Stimulated activated CD8-positive, alpha-beta memory T cell treated with anti-CD3 and anti-CD28 coated beads, Interleukin-15, amount 100 ng/mL, for 1 hour (primary cell): ENCODE results near the gene ZHX3.
A peak's percentile ranks its signal among the peaks of the same experiment; 100 is the strongest.

Source experiments
- DNase-seq: peaks from one replicate; pipeline ENCODE4 v3.0.0-alpha.2; 2020; ENCODE audit warnings: low read depth

Gene ZHX3, protein sequence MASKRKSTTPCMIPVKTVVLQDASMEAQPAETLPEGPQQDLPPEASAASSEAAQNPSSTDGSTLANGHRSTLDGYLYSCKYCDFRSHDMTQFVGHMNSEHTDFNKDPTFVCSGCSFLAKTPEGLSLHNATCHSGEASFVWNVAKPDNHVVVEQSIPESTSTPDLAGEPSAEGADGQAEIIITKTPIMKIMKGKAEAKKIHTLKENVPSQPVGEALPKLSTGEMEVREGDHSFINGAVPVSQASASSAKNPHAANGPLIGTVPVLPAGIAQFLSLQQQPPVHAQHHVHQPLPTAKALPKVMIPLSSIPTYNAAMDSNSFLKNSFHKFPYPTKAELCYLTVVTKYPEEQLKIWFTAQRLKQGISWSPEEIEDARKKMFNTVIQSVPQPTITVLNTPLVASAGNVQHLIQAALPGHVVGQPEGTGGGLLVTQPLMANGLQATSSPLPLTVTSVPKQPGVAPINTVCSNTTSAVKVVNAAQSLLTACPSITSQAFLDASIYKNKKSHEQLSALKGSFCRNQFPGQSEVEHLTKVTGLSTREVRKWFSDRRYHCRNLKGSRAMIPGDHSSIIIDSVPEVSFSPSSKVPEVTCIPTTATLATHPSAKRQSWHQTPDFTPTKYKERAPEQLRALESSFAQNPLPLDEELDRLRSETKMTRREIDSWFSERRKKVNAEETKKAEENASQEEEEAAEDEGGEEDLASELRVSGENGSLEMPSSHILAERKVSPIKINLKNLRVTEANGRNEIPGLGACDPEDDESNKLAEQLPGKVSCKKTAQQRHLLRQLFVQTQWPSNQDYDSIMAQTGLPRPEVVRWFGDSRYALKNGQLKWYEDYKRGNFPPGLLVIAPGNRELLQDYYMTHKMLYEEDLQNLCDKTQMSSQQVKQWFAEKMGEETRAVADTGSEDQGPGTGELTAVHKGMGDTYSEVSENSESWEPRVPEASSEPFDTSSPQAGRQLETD

DNA sequence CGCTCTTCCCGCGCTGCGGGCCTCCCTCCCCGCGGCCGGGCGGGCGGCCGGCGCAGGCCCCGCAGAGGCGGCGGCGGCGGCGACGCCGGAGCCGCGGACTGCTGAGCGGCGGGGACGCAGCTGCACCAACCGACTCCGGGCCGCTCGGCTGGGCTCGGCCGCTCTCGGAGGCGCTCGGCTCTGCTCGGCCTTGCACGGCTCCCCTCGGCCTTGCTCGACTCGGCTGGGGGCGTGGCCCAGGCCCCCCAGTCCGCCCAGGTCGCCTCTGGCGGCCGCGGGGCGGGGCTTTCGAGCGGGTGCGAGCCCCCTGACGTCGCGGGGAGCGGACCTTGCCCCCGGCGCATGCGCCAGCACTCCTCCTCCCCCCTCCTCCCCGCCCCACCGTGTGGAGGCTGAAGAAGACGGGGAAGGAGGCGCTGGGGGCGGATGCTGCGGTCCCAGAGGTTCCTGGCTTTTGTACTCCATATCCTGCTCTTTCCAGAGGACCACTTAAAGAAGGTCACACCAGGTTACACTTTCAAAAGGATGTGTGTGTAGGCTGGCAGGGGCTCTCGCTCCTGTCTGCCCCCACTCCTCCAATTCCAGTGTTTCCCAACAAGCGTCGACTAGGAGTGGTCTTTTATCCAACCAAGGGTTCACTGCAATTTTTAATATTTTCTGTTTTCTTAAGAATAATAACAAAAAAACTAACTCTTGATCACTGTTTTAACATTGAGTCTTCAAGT, at the start of gene ZHX3:
ZHX3 (minus strand) TSS at position 186 of the 725 bp plus-strand sequence. CDS start 112,815 bp downstream, outside the sequence.
- peak; percentile 88 for DNase-seq

DNA sequence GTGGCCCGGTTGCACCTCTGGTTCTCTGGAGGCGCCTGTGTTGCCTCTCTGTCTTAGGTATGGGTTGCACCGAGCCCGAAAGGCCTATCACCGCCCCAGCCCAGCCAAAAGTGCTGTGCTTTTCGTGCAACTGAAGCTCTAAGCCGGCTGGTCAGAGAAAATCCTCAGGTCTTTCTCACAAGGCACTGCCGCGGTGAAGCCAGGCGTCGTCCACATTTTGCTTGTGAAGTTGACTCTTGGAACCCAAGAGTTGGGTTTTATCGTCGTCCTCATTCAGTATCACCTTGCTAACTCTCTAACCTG, 49.8 kb upstream of the ZHX3 start:
- DNase-seq, result no peak

DNA sequence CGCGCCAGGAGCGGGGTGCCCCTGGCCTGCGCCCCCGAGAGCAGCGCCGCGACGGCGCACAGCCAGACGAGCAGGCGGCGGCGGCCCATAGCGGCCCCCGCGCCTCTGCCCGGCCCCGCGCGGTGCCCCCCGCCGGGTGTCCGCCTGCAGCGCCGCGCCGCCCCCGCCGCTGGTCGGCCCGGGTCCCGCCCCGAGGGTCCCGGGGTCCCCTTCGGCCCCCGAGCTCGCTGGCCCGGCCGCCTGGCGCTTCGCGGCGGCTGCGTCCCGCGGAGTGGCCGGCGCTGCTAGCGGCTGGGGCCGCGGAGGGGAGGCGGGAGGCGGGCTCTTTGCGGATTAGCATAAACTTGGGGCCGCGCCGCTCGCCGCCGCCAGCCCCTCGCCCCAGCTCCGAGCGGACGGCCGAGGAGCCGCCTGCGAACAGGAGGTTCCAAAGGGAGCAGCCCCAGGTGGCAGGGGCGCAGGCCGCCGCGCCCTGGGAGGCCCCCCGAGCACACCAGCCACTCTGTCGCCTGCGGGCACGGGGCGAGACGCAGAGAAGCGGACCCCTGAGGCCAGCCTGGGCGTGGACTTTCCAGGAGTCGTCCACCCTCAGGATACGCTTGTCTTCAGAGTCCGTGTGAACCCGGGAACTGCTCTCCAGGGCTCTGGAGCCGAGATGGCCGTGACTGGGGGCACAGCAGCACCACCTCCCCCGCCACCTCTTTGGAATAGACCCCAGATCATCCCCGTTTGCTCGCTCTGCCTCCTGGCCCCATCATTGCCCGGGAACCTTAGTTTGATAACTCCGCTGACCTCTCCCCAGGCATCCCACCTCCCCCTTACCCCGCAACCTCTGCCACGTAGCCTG, 49.2 kb upstream of the ZHX3 start, which contains the start of gene EMILIN3:
EMILIN3 (minus strand) TSS at position 273 of the 847 bp plus-strand sequence; CDS start at position 89, 184 bp downstream.
- no peak for DNase-seq

DNA sequence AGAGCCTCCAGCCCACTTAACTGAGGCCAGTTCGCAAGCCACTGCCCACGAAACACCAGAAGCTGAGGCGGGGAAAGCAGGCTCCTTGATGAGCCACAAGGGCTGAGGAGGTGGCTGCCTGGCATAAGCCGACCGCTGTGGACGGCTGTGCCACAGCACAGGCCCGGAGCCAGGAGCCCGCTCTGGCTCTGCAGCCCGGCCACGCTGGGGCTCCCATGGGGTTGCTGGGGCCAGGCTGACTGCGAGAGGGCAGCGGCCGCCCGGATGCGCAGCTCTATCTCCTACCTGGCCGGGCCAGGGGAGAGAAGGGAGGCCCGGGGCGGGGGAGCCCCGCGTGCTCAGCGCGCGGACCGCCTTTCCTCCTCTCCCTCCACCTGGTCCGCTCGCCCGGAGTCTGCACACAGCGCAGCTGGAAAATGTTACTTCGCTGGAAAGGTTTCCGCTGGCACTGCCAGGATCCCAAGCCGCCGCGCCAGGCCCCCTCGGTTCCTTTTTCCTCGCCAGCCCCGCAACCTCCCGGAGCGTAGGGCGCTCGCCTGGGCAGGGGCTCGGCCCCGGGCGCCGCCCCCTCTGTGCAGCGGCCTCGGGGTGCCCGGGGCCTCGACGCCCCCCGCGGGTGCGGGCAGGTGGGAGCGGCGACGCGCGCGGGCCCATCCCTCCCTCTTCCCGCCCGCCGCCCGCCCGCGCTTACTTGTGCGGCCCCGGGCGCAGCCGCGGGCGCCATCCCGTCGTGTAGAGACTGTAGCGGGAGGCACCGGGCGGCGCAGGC, 48.4 kb upstream of the ZHX3 start:
- DNase-seq, result no peak

DNA sequence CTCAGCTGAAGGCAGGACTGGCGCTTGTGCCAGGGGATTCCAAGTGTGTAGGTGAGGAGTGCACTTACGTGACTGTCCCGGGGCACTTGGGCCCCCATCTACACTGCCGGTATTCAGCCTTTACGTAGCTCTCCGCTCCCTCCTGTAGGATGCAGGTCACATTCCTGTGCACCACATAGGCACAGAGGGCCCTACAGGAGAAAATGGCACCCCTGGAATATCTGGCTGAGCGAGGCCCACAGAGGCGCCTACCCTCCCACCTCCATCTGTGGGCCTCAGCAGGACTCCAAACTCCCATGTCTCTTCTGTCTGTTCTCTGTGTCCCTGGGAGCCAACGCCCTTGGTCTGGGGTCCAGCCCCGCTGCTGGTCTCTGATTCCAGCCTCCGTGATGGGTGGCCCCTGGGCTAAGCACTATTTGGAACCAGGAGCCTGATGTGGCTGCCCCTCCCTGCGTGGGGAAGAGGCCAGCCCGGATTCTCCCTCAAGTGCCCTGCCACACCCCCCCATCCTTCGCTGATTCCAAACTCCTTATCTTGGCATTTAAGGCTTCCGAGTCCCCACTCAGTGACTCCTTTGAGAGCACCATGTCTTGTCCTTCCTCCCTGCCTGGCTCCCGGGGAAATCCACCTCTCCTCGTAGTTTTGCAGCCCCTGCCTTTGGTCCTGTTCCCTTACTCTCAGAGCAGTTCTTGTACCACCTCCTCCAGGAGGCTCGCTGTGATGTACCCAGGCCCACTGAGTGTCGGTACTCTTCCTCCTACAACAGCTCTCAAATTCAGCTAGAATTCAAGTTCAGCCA, 47.6 kb upstream of the ZHX3 start:
- no peak for DNase-seq

DNA sequence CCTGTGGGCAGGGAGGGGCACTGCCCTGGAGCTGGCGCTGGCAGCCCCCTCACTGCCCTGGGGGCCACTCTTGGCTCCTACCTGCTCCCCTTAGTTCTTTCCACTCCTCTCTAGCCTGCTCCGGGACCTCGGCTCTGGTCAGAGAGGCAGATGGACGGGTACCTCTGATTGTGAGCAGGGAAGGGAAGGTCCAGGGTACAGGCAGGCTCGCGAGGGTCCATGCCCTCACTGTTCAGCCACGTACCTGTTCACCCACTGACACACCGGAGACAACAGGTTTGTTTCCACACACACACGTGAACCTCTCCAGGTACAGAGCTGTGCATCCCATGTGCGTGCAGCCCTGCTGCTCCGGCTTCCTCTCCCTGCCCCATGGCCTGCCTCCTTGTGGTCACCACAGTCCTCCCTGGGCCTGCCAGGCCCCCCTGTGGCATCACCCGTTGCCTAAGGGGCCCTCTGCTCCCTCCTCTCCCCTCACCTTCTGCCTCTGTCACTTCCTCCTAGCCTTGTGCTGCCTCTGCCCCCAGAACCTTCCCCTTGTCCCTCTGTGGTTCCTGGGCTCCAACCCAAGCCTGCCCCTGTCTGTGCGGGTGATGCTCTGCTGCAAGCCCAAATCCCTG, 46.8 kb upstream of the ZHX3 start:
- DNase-seq, result no peak

DNA sequence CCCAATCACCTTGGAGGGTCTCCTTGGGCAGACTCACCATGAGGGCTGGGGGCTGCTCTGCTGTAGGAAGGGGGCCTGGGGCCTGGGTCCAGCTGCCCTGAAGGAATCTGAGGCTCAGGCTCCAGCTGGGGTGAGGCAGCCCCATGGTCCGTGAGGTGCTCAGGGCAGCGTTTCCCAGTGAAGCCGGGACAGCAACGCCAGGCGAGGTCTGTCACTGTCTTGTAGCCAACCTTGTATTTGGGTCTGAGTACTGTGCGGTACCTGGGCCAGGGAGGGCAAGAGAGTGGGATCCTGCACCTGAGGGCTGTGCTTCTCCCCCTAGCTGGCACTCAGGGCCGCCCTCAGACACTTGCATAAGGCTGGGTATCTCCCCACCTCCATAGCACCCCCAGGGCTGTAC, 46.1 kb upstream of the ZHX3 start:
- no peak for DNase-seq

DNA sequence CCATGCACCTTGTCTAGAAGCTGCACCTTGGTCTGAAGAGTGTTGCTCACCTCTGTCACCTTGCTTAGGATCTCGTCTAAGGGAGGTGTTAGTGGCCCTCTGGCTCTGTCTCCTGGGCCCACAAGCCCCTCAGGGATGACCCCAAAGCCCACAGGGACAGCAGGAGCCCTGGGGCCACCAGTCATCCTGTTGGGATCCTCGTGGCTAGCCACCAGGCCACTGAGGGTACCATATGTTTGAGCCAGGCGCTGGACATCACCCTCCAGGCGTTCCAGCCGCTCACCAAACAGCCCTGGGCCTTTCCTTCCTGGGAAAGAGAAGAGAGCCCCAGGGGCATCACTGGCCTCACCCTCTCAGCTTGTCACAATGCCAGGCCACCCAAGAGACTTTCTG, 45.2 kb upstream of the ZHX3 start:
- no peak for DNase-seq

DNA sequence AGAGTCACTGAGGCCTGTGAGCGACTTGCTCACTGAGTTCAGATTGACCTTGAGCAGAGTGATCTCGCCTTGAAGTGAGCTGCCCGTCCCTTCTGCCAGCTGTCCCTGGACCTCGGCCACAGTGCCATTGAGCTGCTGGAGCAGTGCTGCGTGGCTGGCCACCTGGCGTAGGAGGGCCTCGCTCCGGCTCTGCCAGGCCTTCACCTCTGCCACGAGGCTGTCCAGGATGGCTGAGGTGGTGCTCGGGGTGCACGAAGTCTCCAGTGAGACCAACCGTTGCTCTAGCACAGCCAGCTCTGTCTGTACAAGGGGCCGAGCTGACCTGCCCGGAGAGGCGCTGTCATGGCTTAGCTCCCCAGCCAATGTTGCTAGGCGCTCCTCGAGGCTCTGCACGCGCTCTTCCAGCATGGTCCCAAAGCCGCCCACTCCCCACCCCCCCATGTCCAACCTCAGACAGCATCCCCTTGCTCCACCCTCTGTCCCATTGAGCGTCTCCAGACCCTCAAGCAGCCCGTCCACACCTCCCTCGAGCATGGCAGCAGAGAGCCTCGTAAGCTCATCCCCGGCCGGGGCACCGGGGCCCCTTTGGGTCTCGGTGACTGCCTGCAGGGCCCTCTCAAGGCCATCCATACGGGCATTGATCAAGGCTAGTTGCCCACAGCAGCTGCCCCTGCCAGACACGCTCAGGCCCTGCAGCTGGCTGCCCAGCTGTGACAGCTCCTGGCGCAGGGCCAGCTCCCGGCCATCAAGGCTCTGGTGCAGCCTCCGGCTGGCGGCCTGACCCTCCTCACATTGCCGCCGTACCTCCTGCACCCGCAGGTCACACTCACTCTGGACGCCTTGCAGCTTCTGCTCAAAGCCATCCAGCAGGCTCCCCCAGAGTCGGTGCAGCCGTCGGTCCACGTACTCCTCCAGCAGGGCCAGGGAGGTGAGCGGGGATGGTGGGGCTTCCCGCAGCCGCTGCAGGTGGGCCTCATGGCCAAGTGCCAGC, 44.5 kb upstream of the ZHX3 start:
- DNase-seq, result no peak

DNA sequence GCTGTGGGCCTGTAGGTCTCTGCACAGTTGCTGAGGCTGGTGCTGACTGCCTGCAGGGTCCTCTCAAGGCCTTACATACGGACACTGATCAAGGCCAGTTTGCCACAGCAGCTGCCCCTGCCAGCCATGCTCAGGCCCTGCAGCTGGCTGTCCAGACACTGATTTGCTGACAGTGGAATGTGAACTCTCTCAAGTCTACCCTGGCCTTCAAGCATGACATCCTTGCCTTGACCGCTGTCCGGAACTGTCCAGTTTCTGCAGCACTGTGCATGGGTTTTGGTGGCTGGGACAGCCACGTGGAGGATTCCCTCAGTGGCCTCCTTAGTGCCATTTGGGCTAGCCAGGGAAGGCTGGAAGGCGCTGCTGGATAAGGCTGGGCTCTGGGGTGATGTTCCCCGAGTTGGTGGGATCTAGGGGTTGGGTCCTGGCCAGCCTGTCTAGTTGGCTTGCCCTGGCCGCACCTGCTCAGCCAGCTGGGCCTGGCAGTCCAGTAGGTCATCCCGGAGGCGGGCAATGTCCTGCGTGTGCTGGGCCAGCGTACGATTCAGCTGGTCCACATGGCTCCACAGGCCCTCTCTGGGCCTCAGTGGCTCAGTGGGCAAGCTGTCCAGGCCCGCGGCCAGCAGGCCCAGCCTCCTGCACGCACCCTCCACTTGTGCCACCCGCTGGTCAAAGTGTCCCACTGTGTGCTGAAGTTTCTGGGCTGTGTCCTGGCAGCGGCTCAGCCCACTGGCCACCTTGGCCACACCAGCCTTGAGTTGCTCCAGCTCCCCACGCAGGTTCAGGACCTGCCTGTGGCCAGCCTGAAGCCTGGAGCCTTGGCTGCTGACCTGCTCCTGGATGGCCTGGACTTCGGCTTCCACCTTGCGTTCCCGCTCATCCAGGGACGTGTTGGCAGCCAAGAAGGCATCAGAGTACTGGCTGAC, 43.6 kb upstream of the ZHX3 start:
- no peak for DNase-seq

DNA sequence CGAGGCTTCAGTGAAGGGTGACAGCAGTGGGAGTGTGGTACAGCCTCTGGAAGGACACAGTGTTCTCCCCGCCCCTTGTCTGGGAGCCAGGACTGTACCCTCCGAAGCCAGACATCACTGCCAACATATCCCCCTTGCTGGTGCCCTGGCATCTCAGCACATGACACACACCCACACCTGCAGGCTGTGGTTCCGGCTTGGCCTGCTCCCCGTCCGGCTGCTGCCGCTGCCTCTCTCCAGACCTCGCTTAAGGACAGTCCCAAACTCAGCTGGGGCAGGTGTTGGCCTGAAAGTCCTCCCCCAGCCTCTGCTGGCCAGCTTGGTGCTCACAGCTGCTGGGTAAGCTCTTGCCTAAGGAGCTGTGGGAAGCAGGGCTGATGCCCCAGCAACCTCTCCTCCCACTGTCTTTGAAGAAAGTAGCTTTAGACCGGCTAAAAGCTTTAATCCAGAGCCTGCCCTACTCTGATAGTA, 42.0 kb upstream of the ZHX3 start:
- DNase-seq, result no peak

DNA sequence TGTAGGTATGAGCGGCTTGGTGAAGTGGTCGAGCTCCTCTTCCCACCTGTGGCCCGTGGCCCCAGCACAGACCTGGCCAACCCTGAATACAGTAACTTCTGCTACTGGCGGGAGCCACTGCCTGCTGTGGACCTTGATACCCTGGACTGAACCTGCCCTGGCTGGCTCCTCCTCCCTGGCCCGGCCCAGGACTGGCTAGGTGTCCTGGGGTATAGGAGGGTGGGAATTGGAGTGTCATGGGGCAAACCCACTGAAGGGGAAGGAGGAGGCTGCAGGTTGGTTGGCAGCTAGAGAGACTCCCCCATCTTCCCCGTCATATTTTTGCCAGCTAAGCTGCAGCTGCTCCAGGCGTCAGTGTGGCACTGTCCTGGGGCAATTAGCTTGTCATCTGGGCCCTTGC, 41.2 kb upstream of the ZHX3 start:
- DNase-seq, result no peak

DNA sequence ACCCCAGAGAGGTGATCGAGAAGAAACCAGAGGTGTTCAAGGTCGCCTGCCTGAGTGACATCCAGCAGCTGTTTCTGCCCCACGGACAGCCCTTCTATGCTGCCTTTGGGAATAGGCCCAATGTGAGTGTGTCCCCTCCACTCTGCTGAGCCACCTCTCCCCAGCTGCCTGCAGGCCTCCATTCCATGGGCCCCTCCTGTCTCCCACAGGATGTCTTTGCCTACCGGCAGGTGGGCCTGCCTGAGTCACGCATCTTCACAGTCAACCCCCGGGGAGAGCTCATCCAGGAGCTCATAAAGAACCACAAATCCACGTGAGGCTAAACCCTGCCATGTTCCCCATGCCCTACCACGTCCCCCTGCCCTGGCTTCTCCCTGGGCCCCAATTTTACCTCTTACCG, 40.7 kb upstream of the ZHX3 start:
- no peak for DNase-seq

DNA sequence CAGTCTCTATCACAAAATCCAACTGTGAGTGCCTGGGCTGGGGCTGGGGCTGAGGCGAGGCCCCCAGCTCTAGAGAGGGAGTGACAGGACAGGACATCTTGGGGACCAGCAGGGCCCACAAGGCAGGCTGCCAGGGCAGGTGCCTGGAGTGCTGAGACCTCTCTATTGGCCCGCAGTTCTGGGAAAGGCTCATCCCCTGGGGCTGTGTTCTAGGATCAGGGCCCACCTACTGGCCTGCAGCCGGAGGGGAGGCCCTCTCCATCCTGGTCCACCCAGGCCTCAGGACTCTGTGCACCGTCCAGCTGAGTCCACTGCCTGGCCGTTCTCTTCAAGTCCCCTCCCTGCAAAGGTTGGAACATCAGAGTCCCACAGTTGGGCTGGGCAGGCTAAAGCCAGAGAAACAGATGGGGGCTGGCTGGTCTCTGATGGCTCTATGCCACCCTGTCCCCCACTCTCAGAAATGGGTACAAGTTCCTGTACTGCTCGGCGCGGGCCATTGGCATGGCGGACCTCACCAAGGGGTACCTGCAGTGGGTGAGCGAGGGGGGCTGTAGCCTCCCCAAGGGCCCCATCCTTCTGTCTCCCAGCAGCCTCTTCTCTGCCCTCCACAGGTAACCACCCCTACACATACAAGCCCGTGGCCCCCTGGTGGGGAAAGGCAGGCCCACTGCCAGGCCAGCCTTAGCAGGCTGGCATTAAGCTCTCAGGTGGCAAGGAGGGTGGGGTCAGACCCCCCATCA, 40.1 kb upstream of the ZHX3 start:
- DNase-seq, result no peak

DNA sequence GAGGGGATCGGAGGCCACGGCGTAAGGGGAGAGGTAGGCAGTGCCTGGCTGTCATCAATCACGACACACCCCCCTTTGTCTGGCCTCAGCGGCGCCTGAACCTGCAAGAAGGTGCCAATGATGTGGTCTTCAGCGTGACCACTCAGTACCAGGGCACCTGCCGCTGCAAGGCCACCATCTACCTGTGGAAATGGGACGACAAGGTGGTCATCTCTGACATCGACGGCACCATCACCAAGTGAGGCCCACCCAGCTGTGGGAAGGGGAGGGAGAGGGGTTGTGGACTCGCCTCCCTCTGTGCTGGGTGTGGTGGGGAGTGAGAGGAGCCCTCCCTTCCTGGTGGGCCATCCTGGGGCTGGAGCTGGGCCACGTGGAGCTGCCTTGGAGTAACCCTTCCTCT, 39.4 kb upstream of the ZHX3 start:
- no peak for DNase-seq

DNA sequence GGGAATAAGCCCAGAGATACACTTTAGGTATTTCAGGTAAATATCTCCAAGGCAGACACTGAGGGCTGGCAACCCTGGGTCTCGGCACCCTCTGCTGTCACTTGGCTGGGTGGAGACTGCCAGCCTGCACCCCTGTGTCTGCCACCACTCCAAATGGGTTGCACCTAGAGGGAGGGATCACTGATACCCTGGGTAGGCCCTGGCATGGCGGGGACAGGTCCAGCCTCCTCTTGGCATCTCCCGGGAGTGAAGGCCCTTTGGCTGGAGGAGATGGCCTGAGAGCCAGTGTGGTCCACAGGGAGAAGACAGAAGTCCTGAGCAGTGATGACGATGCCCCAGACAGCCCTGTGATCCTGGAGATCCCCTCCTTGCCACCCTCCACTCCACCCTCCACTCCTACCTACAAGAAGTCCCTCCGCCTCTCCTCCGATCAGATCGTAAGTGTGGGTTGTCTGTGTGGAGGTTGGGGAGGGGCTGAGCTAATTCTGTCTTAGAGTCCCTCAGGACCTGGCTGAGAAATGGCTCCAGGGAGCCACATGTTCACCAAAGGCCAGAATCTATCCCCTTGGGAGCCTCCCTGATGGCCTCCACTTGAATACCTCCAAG, 38.2 kb upstream of the ZHX3 start:
- DNase-seq, result no peak
